Astrocyte (in vitro differentiated cells and primary cell): ENCODE results near the gene FN1. TPM values are rescaled to one million over a fixed set of nuclear protein-coding genes. Genes with fewer than 3 reads are reported as not detected.
A peak's percentile ranks its signal among the peaks of the same experiment; 100 is the strongest.

Experiments used
- DNase-seq: peaks from one replicate; pipeline ENCODE4 v3.0.0-alpha.2; 2010; ENCODE audit warnings: low read depth
- FAIRE-seq: peaks from 2 replicates; lab custom pipeline; 2011; peaks lifted over from hg19 to GRCh38; lab: Jason Lieb, UNC
- H2AFZ ChIP-seq: 2 replicates; pipeline ENCODE4 v1.6.0; 2012; ENCODE audit warnings: low read depth, low read length, inconsistent platforms
- H3K27ac ChIP-seq: 2 replicates; pipeline ENCODE4 v1.5.1; 2011; ENCODE audit warnings: low read depth, low read length, inconsistent platforms
- H3K27me3 ChIP-seq: 2 replicates; pipeline ENCODE4 v1.6.0; 2011; ENCODE audit warnings: low read length, inconsistent platforms; ENCODE audit not compliant: insufficient read depth
- H3K36me3 ChIP-seq: 2 replicates; pipeline ENCODE4 v1.5.1; 2011; ENCODE audit warnings: low read length, inconsistent platforms; ENCODE audit not compliant: insufficient read depth
- H3K4me1 ChIP-seq: 2 replicates; pipeline ENCODE4 v1.5.1; 2011; ENCODE audit warnings: low read length, inconsistent platforms; ENCODE audit not compliant: insufficient read depth
- H3K4me2 ChIP-seq: 2 replicates; pipeline ENCODE4 v1.6.0; 2012; ENCODE audit warnings: low read length, inconsistent platforms
- H3K4me3 ChIP-seq: 2 replicates; pipeline ENCODE4 v1.5.1; 2011; ENCODE audit warnings: low read depth, mild to moderate bottlenecking, low read length, inconsistent platforms; ENCODE audit not compliant: insufficient read depth
- H3K79me2 ChIP-seq: 2 replicates; pipeline ENCODE4 v1.6.0; 2012; ENCODE audit warnings: mild to moderate bottlenecking, low read length, inconsistent platforms; ENCODE audit not compliant: insufficient read depth
- H3K9ac ChIP-seq: 2 replicates; pipeline ENCODE4 v1.6.0; 2012; ENCODE audit warnings: mild to moderate bottlenecking, low read length, inconsistent platforms
- H3K9me3 ChIP-seq: 2 replicates; pipeline ENCODE4 v1.5.1; 2012; ENCODE audit warnings: low read depth, mild to moderate bottlenecking, low read length, inconsistent platforms; ENCODE audit not compliant: insufficient read depth
- H4K20me1 ChIP-seq: 2 replicates; pipeline ENCODE4 v1.6.0; 2012; ENCODE audit warnings: low read length, inconsistent platforms; ENCODE audit not compliant: insufficient read depth
- H3K27ac Mint-ChIP-seq: one replicate; pipeline ENCODE4 v1.8.0; 2021; ENCODE audit warnings: mild to moderate bottlenecking, mixed read lengths; ENCODE audit not compliant: unreplicated experiment
- H3K27me3 Mint-ChIP-seq: one replicate; pipeline ENCODE4 v1.8.0; 2021; ENCODE audit warnings: low read depth, mixed read lengths; ENCODE audit not compliant: unreplicated experiment
- H3K36me3 Mint-ChIP-seq: one replicate; pipeline ENCODE4 v1.8.0; 2021; ENCODE audit warnings: low read depth, mixed read lengths; ENCODE audit not compliant: unreplicated experiment
- H3K4me1 Mint-ChIP-seq: one replicate; pipeline ENCODE4 v1.8.0; 2021; ENCODE audit warnings: low read depth, mixed read lengths; ENCODE audit not compliant: unreplicated experiment
- H3K4me3 Mint-ChIP-seq: one replicate; pipeline ENCODE4 v1.8.0; 2021; ENCODE audit warnings: mild to moderate bottlenecking, moderate library complexity, mixed read lengths; ENCODE audit not compliant: unreplicated experiment
- H3K9me3 Mint-ChIP-seq: one replicate; pipeline ENCODE4 v1.8.0; 2021; ENCODE audit warnings: mild to moderate bottlenecking, mixed read lengths; ENCODE audit not compliant: unreplicated experiment
- CTCF ChIP-seq: IDR thresholded peaks from 2 replicates; pipeline ENCODE4 v1.5.1; 2011; ENCODE audit warnings: low read depth, mild to moderate bottlenecking, inconsistent platforms, low read length, moderate library complexity; ENCODE audit not compliant: insufficient read depth
- EZH2 ChIP-seq: IDR thresholded peaks from 2 replicates; pipeline ENCODE4 v1.6.1; 2012; ENCODE audit warnings: mild to moderate bottlenecking, low read length, inconsistent platforms; ENCODE audit not compliant: insufficient read depth
- total RNA-seq: library from RNA; stranded (reverse); gene quantifications from 2 replicates; pipeline ENCODE4 v1.2.1, GENCODE V29; 2021

FN1 gene
- total RNA-seq, 1 donor from 2014 or later = 17,010 TPM

DNA sequence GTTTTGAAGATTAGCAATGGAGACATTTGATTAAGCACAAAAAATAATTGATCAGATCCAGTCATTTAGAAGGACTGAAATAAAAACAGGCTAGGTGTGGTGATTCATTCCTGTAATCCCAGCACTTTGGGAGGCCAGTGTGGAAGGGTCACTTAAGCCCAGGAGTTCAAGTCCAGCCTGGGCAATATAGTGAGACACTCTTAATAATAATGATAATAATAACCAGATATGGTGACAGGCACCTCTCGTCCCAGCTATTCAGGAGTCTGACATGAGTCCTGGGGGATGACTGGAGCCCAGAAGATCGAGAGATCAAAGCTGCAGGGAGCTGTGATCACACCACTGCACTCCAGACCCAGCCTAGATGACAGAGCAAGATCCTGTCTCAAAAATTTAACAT lies 3.5 kb upstream of the FN1 start:
- Histone ChIP-seq H3K36me3 (peaks cover 8% of the 10 kb centered on the region), H3K4me2 (peak overlapping the region; percentile 97), H3K79me2 (peaks cover 33% of the 10 kb centered on the region), H3K4me1 (peaks cover 25% of the 10 kb centered on the region), H3K9ac (peak overlapping the region; percentile 98), H4K20me1 (peaks cover 13% of the 10 kb centered on the region), H3K4me3 (no peak overlapping the region), H3K27ac (peak overlapping the region; percentile 99), H3K9me3 (no peaks in the 10 kb centered on the region), H3K27me3 (no peaks in the 10 kb centered on the region), H2AFZ (no peak overlapping the region)
- DNase-seq (no peak), FAIRE-seq (peak; percentile 29)
- Mint-ChIP-seq H3K4me1 (peaks cover 36% of the 10 kb centered on the region), H3K36me3 (peaks cover 11% of the 10 kb centered on the region), H3K27ac (peak overlapping the region; percentile 100), H3K4me3 (no peak overlapping the region), H3K27me3 (no peaks in the 10 kb centered on the region), H3K9me3 (peaks cover 2% of the 10 kb centered on the region)
- TF ChIP-seq CTCF (no peak), EZH2 (no peak)

GRCh38 chr2:215437614-215438013 lies 1.7 kb upstream of the FN1 start:
- H3K27me3 Mint-ChIP-seq = no peaks in the 10 kb centered on the region
- no peak for DNase-seq
- FAIRE-seq = peak; percentile 66
- H3K4me3 Mint-ChIP-seq = peak overlapping the region; percentile 86
- H2AFZ ChIP-seq = no peak overlapping the region
- H3K9me3 ChIP-seq = no peaks in the 10 kb centered on the region
- H3K27ac ChIP-seq = peak overlapping the region; percentile 99
- H3K27ac Mint-ChIP-seq = peak overlapping the region; percentile 100
- H3K36me3 Mint-ChIP-seq = peaks cover 27% of the 10 kb centered on the region
- peaks cover 51% of the 10 kb centered on the region for H3K79me2 ChIP-seq
- peaks cover 25% of the 10 kb centered on the region for H3K4me1 ChIP-seq
- peaks cover 30% of the 10 kb centered on the region for H4K20me1 ChIP-seq
- peak overlapping the region; percentile 98 for H3K9ac ChIP-seq
- peaks cover 36% of the 10 kb centered on the region for H3K4me1 Mint-ChIP-seq
- peak overlapping the region; percentile 97 for H3K4me2 ChIP-seq
- no peaks in the 10 kb centered on the region for H3K27me3 ChIP-seq
- H3K9me3 Mint-ChIP-seq = no peaks in the 10 kb centered on the region
- peak overlapping the region; percentile 74 for H3K4me3 ChIP-seq
- TF ChIP-seq EZH2 = no peak
- no peak for TF ChIP-seq CTCF
- H3K36me3 ChIP-seq = peaks cover 23% of the 10 kb centered on the region

DNA sequence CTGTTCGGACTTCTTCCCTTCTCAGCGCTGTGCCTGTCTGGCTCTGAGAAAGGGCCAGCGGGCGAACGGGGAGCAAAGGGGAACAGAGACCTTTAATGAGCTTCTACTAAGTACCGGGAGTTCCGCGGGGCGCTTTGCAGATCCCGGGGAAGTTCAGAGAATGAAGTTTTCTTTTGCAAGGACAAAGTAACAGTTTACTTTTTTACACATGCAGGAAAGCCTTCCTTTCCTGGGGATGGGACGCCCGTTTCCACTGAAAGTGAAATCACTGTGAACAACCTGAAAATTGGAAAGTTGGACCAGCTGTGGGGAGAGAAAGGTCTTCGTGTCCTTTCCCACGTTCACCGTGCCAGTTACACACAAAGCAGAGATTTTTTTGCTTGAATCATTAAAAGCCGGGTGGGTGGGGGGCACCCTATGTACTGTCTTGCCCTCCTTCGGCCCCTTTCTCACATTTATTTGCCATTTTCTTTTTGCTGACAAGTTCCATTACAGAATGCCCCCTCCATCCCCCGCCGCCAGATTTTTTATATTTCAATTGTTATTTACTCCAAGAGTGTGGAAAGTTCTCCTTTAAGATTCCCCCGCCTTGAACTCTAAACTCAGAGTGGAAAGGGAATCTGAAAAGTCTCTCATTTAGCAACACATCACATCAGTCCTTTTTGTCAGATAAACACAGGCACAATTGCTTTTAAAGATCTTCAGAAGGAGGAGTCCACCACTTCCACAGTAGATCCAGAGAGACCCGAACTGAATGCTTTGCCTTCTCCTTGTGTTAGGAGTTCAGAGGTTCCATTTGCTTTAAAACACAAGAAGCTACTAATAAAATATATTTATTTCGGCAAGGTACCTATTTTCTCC lies 1.1 kb upstream of the FN1 start:
- TF ChIP-seq EZH2 = no peak
- no peak for TF ChIP-seq CTCF
- H3K36me3 ChIP-seq = peaks cover 30% of the 10 kb centered on the region
- Mint-ChIP-seq H3K36me3 (peaks cover 33% of the 10 kb centered on the region), H3K4me3 (peak overlapping the region; percentile 86), H3K27ac (peak overlapping the region; percentile 100), H3K27me3 (no peaks in the 10 kb centered on the region), H3K4me1 (peaks cover 34% of the 10 kb centered on the region), H3K9me3 (no peaks in the 10 kb centered on the region)
- H3K9ac ChIP-seq = peak overlapping the region; percentile 98
- FAIRE-seq (no peak), DNase-seq (no peak)
- peak overlapping the region; percentile 97 for H3K4me2 ChIP-seq
- peaks cover 29% of the 10 kb centered on the region for H3K4me1 ChIP-seq
- no peak overlapping the region for H2AFZ ChIP-seq
- peaks cover 37% of the 10 kb centered on the region for H4K20me1 ChIP-seq
- peak overlapping the region; percentile 74 for H3K4me3 ChIP-seq
- H3K27me3 ChIP-seq = no peaks in the 10 kb centered on the region
- peak overlapping the region; percentile 99 for H3K27ac ChIP-seq
- no peaks in the 10 kb centered on the region for H3K9me3 ChIP-seq
- peaks cover 58% of the 10 kb centered on the region for H3K79me2 ChIP-seq
